Osteocyte (in vitro differentiated cells): ENCODE measurements around the gene KLHL42. TPM values are rescaled to one million over a fixed set of nuclear protein-coding genes. Genes with fewer than 3 reads are reported as not detected.
"Not testable (repeated sequence)": the region's sequence is repeated elsewhere in the genome, so short reads cannot be mapped to it uniquely, and the experiment has no call there.

Experiments used
- DNase-seq: peaks from one replicate; pipeline ENCODE4 v3.0.0; 2021; ENCODE audit warnings: mixed read lengths; ENCODE audit not compliant: unreplicated experiment; ENCODE audit errors: extremely low spot score
- H3K27ac Mint-ChIP-seq: one replicate; pipeline ENCODE4 v1.8.0; 2021; ENCODE audit warnings: mild to moderate bottlenecking, mixed read lengths; ENCODE audit not compliant: unreplicated experiment
- H3K27me3 Mint-ChIP-seq: one replicate; pipeline ENCODE4 v1.8.0; 2021; ENCODE audit warnings: mixed read lengths; ENCODE audit not compliant: unreplicated experiment
- H3K36me3 Mint-ChIP-seq: one replicate; pipeline ENCODE4 v1.8.0; 2021; ENCODE audit warnings: mixed read lengths; ENCODE audit not compliant: unreplicated experiment
- H3K4me1 Mint-ChIP-seq: one replicate; pipeline ENCODE4 v1.8.0; 2021; ENCODE audit warnings: mixed read lengths; ENCODE audit not compliant: unreplicated experiment
- H3K4me3 Mint-ChIP-seq: one replicate; pipeline ENCODE4 v1.8.0; 2021; ENCODE audit warnings: mild to moderate bottlenecking, moderate library complexity, mixed read lengths; ENCODE audit not compliant: unreplicated experiment
- H3K9me3 Mint-ChIP-seq: one replicate; pipeline ENCODE4 v1.8.0; 2021; ENCODE audit warnings: mixed read lengths; ENCODE audit not compliant: unreplicated experiment
- CTCF ChIP-seq: fragments of 200-600 bp; sonication (generic); IDR thresholded peaks from 2 replicates; pipeline ENCODE4 v1.5.0; 2021; ENCODE audit warnings: antibody characterized with exemption, mild to moderate bottlenecking, moderate library complexity
- total RNA-seq: library from RNA; stranded (reverse); gene quantifications from 2 replicates; pipeline ENCODE4 v1.2.1, GENCODE V29; 2021

KLHL42 gene
- total RNA-seq, 1 donor from 2014 or later, result 29.2 TPM

- no peak for DNase-seq
- Mint-ChIP-seq H3K27me3 (no peaks in the 10 kb centered on the region), H3K4me3 (no peak overlapping the region), H3K4me1 (no peaks in the 10 kb centered on the region), H3K36me3 (peaks cover 28% of the 10 kb centered on the region), H3K27ac (no peak overlapping the region), H3K9me3 (no peaks in the 10 kb centered on the region)
- TF ChIP-seq CTCF, result no peak
Observed at GRCh38 chr12:27743601-27744000, 36.4 kb upstream of the KLHL42 start.

GRCh38 chr12:27745734-27746133, 34.3 kb upstream of the KLHL42 start:
- peaks cover 22% of the 10 kb centered on the region for H3K36me3 Mint-ChIP-seq
- not testable (repeated sequence) for H3K4me1 Mint-ChIP-seq, DNase-seq, H3K4me3 Mint-ChIP-seq, H3K9me3 Mint-ChIP-seq, H3K27ac Mint-ChIP-seq, H3K27me3 Mint-ChIP-seq

GRCh38 chr12:27747111-27747820, 32.8 kb upstream of the KLHL42 start:
- Mint-ChIP-seq H3K36me3 (peaks cover 20% of the 10 kb centered on the region), H3K9me3 (no peaks in the 10 kb centered on the region), H3K27ac (no peak overlapping the region), H3K4me3 (no peak overlapping the region), H3K4me1 (no peaks in the 10 kb centered on the region), H3K27me3 (no peaks in the 10 kb centered on the region)
- no peak for DNase-seq
- TF ChIP-seq CTCF, result no peak

DNA sequence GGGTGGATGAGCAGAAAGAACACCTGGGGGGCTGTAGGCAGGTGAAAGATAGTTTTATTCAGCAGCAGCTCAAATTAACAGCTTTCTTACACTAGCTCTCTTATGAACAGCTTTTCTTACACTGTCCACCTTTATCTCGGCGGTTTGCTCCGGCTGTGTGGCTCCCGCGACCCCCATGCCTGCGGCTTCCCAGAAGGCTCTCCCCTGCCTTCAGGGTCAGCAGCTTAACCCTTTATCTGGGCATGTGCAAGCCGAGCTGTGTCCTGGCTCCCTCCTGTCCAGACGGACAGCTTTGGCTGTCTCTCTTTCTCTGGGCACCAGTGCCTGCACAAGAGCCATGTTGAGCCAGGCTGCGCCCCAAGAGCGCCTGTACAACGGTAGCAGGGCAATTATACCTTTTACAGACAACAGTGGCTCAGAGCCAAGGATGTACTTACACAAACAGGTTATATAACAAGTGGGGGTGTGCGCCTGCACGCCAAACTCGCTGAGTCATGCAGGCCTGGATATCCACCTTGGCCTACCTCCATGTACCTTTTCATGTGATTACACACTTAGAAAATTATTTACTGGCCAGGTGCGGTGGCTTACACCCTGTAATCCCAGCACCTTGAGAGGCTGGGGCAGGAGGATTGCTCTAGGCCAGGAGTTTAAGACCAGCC, 28.5 kb upstream of the KLHL42 start:
- no peak for DNase-seq
- Mint-ChIP-seq H3K4me3 (no peak overlapping the region), H3K4me1 (no peaks in the 10 kb centered on the region), H3K9me3 (no peaks in the 10 kb centered on the region), H3K36me3 (peaks cover 19% of the 10 kb centered on the region), H3K27ac (no peak overlapping the region), H3K27me3 (no peaks in the 10 kb centered on the region)
- TF ChIP-seq CTCF, result no peak

DNA sequence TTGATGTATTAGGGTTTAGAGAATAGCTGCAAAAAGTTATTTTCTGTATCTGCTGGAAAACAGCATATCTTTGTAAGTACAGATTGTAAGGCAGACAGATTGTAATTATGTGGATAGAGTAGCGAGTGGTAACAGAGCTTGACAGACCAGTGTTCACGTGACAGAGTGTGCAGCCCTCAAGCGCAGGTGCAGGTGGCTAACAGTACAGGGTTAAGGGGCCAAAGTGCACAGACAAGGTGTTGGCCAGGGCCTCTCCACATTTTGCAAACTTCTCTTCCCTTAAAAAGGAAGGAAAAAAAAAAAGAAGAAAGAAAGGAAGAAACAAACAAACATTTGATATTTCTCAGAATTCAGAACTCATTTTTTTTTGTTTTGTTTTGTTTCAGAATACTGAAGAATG, 25.2 kb upstream of the KLHL42 start:
- H3K4me1 Mint-ChIP-seq, result no peaks in the 10 kb centered on the region
- H3K27me3 Mint-ChIP-seq, result no peaks in the 10 kb centered on the region
- no peak overlapping the region for H3K27ac Mint-ChIP-seq
- H3K4me3 Mint-ChIP-seq, result no peak overlapping the region
- TF ChIP-seq CTCF, result no peak
- H3K36me3 Mint-ChIP-seq, result peaks cover 17% of the 10 kb centered on the region
- DNase-seq, result no peak
- no peaks in the 10 kb centered on the region for H3K9me3 Mint-ChIP-seq
